Left kidney (tissue), 2 donors: ENCODE measurements around the gene CYP2F1. TPM values are rescaled to one million over a fixed set of nuclear protein-coding genes. Genes with fewer than 3 reads are reported as not detected.

Source experiments
- DNase-seq: peaks from one replicate; pipeline ENCODE4 v3.0.0-alpha.2; 2013
- polyA plus RNA-seq: library from polyadenylated mRNA; unstranded; fragments of 120-200 nt; gene quantifications from one replicate; pipeline ENCODE4 v1.2.1, GENCODE V29; 2013; ENCODE audit not compliant: insufficient read length

CYP2F1 gene
- polyA plus RNA-seq, 1 donor, result 0.28 TPM

DNA sequence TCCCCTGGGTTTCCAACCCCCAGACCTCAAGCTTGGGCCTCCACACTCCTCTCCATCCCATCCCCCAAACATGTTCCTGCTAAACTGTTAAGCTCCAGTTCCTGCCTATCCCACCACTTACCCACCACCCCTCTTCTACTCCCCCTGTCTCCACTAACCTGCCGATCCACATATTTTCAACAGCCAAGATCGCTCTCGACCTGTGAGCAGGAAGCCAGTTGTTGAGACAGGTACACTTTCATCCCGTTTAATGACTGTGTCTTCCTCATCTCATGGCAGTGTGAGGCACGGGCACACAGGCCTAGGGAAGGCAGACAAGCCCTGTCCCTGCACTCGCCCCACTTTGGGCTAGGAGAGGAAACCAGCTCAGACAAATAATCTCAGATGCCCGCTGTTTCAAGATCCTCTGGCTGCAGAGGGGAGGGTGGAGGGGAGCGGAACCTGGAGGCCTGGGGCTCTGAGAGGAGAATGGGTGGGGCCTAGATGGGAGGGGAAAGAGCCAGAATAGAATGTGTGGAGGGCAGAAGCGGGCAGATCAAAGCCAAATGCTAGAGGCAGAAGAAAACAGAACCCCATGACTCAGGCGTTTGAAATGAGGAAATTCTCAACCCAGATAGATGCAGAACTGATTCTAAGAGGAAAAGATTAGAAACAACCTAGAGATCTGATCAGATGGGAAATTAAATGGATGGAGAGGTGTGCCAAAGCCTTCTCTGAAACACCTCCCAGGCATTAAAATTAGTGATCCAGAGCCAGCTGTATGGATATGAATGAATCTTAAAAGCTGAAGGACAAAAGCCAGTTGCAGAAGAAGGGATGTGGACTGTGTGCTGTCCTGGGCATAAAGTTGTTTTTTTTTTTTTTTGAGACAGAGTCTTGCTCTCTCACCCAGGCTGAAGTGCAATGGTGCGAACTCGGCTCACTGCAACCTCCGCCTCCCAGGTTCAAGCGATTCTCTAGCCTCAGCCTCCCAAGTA, 61.9 kb downstream of the CYP2F1 start:
- peak; percentile 14 for DNase-seq

Other genes with a start within 250 kb of the CYP2F1 start
- 0.40 TPM for gene CYP2A7, start 232.2 kb upstream of the CYP2F1 start, polyA plus RNA-seq
- gene CYP2B6, start 123.2 kb upstream of the CYP2F1 start, polyA plus RNA-seq, result 3.6 TPM
- gene CYP2A13, start 26.0 kb upstream of the CYP2F1 start, polyA plus RNA-seq, result not detected
- 0.52 TPM for gene CYP2S1, start 78.8 kb downstream of the CYP2F1 start, polyA plus RNA-seq
- 35.4 TPM for gene AXL, start 104.8 kb downstream of the CYP2F1 start, polyA plus RNA-seq
- 214 TPM for gene HNRNPUL1, start 149.9 kb downstream of the CYP2F1 start, polyA plus RNA-seq
- 31.0 TPM for gene CCDC97, start 195.7 kb downstream of the CYP2F1 start, polyA plus RNA-seq
- 30.8 TPM for gene TGFB1, start 239.5 kb downstream of the CYP2F1 start, polyA plus RNA-seq
- gene B9D2, start 249.7 kb downstream of the CYP2F1 start, polyA plus RNA-seq, result 7.3 TPM